Measurements from ENCODE around the gene PYY. TPM values are rescaled to one million over a fixed set of nuclear protein-coding genes. Genes with fewer than 3 reads are reported as not detected.

The PYY gene
- total RNA-seq, 1 donor from 2014 or later = not detected

Other genes starting within 250 kb of the PYY start
- 0.24 TPM for gene SOST, start 195.1 kb downstream of the PYY start, total RNA-seq
- gene DUSP3, start 175.0 kb downstream of the PYY start, total RNA-seq = 224 TPM
- gene CFAP97D1, start 173.5 kb downstream of the PYY start, total RNA-seq = not detected
- 20.0 TPM for gene MPP3, start 120.8 kb downstream of the PYY start, total RNA-seq
- gene CD300LG, start 106.8 kb downstream of the PYY start, total RNA-seq = 13.7 TPM
- gene MPP2, start 46.4 kb downstream of the PYY start, total RNA-seq = 13.8 TPM
- gene PPY, start 11.5 kb downstream of the PYY start, total RNA-seq = not detected
- gene NAGS, start 50.7 kb upstream of the PYY start, total RNA-seq = 0.51 TPM
- gene TMEM101, start 61.0 kb upstream of the PYY start, total RNA-seq = 12.4 TPM
- gene LSM12, start 112.7 kb upstream of the PYY start, total RNA-seq = 39.2 TPM
- 33.6 TPM for gene G6PC3, start 116.8 kb upstream of the PYY start, total RNA-seq
- 75.5 TPM for gene HDAC5, start 169.7 kb upstream of the PYY start, total RNA-seq
- gene HROB, start 188.0 kb upstream of the PYY start, total RNA-seq = 0.65 TPM
- gene ASB16, start 216.8 kb upstream of the PYY start, total RNA-seq = 8.9 TPM
- gene TMUB2, start 233.0 kb upstream of the PYY start, total RNA-seq = 20.5 TPM
- gene ATXN7L3, start 245.9 kb upstream of the PYY start, total RNA-seq = 37.8 TPM

Data from cardiac septum (tissue), 1 donor.